ENCODE results near the gene ZNF324B. TPM values are rescaled to one million over a fixed set of nuclear protein-coding genes. Genes with fewer than 3 reads are reported as not detected.

Gene ZNF324B
- polyA plus RNA-seq, 2 of the 4 experiments (the other 2 are of a cell fraction), result 3.8 to 6.8 TPM

DNA sequence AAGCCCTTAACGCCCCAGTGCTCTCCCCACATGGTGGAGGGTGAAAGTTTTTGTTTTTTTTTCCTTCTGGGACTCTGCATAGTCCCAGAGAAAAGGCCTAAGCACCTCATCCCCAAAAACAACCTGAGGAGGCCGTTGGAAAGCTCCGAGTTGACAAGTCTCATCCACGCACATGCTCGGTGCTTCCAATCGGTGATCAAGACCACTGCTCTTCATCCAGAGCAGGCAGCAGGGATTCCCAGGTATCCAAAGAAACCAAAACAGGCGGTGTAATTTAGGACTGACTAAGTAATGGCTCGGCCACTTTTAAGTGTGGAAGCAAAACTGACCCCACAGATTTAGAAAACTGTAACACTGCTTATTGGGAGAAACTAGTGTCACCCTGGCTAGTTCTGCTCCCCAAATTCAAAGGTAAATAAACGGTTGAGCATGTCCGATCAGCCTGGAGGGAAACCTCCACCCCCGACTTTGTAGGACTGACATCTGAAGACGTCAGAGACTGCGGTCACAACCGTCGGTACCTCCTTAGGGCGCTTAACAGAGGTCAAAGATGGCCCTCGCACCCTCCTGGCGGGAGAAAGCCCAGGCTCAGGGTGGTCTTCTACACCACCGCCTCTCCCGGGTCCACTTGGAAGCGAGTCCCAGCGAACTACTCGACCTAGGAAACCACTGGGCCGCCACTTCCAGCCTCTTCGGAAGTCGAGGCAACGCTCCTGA is 23.7 kb downstream of the ZNF324B start:
- ATAC-seq (peak; percentile 16 to 20), DNase-seq (ENCODE audit: low read depth in 1 of 2, low spot score in 1 of 2) (no peak), FAIRE-seq (no peak)
- TF ChIP-seq TP53 (CRISPR knock-in tag; IDR thresholded peaks at IDR 0.05) (peak; percentile 40; the same call in 1 of the 2 replicates), EHMT2 (IDR thresholded peaks at IDR 0.05; ENCODE audit: low read depth) (no peak)
- TF ChIP-seq, protein P1, sequence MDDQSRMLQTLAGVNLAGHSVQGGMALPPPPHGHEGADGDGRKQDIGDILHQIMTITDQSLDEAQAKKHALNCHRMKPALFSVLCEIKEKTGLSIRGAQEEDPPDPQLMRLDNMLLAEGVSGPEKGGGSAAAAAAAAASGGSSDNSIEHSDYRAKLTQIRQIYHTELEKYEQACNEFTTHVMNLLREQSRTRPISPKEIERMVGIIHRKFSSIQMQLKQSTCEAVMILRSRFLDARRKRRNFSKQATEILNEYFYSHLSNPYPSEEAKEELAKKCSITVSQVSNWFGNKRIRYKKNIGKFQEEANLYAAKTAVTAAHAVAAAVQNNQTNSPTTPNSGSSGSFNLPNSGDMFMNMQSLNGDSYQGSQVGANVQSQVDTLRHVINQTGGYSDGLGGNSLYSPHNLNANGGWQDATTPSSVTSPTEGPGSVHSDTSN (IDR thresholded peaks at IDR 0.05), result no peak
- Histone ChIP-seq H3K4me3 (peak overlapping the region; percentile 57), H3K9me3 (no peaks in the 10 kb centered on the region), H3K4me1 (peaks cover 14% of the 10 kb centered on the region; the same call in 2 of the 3 replicates), H3K27ac (peak overlapping the region; percentile 76 to 93), H3K4me2 (peak overlapping the region; percentile 91)
- ChIA-PET POLR2A (interaction anchor here (0.8 to 1.2 kb wide), 3 partner anchors 9 to 45 kb away, joined by 3 to 5 read pairs (median 3); partner anchors contain the start of gene ZBTB45), CTCF (interaction anchor here (0.5 to 5.2 kb wide), 5 partner anchors 15 to 68 kb away, joined by 3 to 39 read pairs (median 3); partner anchors contain the start of gene ZBTB45)
- WGBS (ENCODE audit: missing lambda C conversion rate), result 45% methylated on average over 23 of the region's 27 CpGs

DNA sequence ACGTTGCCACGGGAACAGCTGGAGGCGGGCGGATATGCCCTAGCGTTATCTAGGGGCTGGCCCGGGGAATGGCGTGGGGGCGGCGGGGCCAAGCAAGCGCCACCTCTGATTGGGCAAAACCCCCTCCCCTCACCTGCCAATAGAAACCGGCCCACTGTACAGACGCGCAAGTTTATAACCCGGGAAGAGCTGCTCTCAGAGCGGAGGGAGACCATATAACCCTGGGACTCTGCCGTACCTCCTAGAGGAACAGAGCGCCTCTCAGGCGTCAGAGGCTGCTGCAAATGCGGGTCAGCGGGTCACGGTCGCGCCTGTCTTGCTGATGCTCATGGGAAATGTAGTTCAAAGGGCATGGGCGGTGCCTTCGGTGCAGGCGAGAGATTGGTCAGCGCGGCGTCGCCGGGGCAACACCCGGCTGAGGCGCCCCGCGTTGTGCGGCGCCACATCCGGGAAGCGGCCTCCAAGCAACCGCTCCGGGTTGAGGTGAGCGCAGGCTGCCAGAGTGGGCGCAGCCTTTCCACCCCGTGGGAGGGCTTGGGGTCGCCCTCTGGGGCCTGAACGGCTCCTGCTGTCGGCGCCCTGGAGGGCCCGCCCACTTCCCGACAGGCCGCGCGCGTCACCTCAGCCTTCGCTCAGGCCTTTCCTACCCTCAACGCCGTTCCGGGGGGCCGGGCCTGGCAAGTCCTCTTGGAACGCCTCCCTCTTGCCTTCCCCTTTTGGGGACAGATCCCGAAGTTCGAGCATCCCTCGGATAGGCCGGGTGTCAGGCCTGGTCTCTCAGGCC is 24.5 kb downstream of the ZNF324B start, which contains the start of gene ZNF446:
TSS of gene ZNF446 (plus strand) at position 639 of the 784 bp plus-strand sequence. CDS start 867 bp downstream, outside the sequence.
- ChIA-PET POLR2A (interaction anchor here (0.8 to 1.2 kb wide), 3 partner anchors 10 to 44 kb away, joined by 3 to 5 read pairs (median 3); partner anchors contain the start of gene ZBTB45), CTCF (interaction anchor here (0.5 to 5.2 kb wide), 5 partner anchors 16 to 43 kb away, joined by 3 to 39 read pairs (median 3); partner anchors contain the start of gene ZBTB45)
- 3% methylated on average over 55 of the region's 64 CpGs for WGBS (ENCODE audit: missing lambda C conversion rate)
- Histone ChIP-seq H3K9me3 (no peaks in the 10 kb centered on the region), H3K4me3 (peak within 1 kb of the TSS; percentile 57), H3K27ac (peak within 1 kb of the TSS; percentile 76 to 93), H3K4me1 (peaks cover 14% of the 10 kb centered on the region; the same call in 2 of the 3 replicates), H3K4me2 (peak within 1 kb of the TSS; percentile 91)
- peak; percentile 96 for FAIRE-seq
- peak; percentile 98 to 99 for DNase-seq (ENCODE audit: low read depth in 1 of 2, low spot score in 1 of 2)
- ATAC-seq, result peak; percentile 84 to 93
- TF ChIP-seq NR3C1 (IDR thresholded peaks at IDR 0.05) (no peak), TP53 (CRISPR knock-in tag; IDR thresholded peaks at IDR 0.05) (no peak), HEYL (CRISPR knock-in tag; IDR thresholded peaks at IDR 0.05) (no peak), NPAS2 (CRISPR knock-in tag; IDR thresholded peaks at IDR 0.05; ENCODE audit: borderline replicate concordance) (no peak), JUNB (IDR thresholded peaks at IDR 0.05) (no peak), EP300 (IDR thresholded peaks at IDR 0.05) (no peak), POLR2AphosphoS2 (conservative IDR thresholded peaks at IDR 0.05; ENCODE audit: low read length) (peak; percentile 20; the same call in 1 of the 2 replicates), NFE2L2 (conservative IDR thresholded peaks at IDR 0.05; ENCODE audit: low read length) (no peak), SMC3 (IDR thresholded peaks at IDR 0.05) (0 out of 3 replicates have a peak, but pooled peaks have one; percentile 7), FOSL2 (IDR thresholded peaks at IDR 0.05) (no peak), FOSL2 (CRISPR knock-in tag; IDR thresholded peaks at IDR 0.05) (no peak; the same call in 1 of the 2 replicates), HOXB5 (CRISPR knock-in tag; IDR thresholded peaks at IDR 0.05) (no peak), KDM5A (IDR thresholded peaks at IDR 0.05) (no peak), RNF2 (IDR thresholded peaks at IDR 0.05; ENCODE audit: borderline replicate concordance, low read depth) (no peak), CHD4 (IDR thresholded peaks at IDR 0.05; ENCODE audit: borderline replicate concordance) (no peak), HOXB13 (CRISPR knock-in tag; IDR thresholded peaks at IDR 0.05; ENCODE audit: low read depth) (no peak), EHMT2 (IDR thresholded peaks at IDR 0.05; ENCODE audit: low read depth) (no peak), EHF (CRISPR knock-in tag; IDR thresholded peaks at IDR 0.05) (no peak), FOSB (CRISPR knock-in tag; IDR thresholded peaks at IDR 0.05) (no peak), MAZ (IDR thresholded peaks at IDR 0.05; ENCODE audit: borderline replicate concordance, low read depth, low read length) (no peak), TFCP2L1 (CRISPR knock-in tag; IDR thresholded peaks at IDR 0.05) (no peak), PHF8 (IDR thresholded peaks at IDR 0.05; ENCODE audit: borderline replicate concordance, low read depth) (peak; percentile 69), BHLHE40 (IDR thresholded peaks at IDR 0.05; ENCODE audit: low read depth, low read length) (no peak), JUN (IDR thresholded peaks at IDR 0.05) (peak in 1 of 2 experiments; percentile 88; a peak in 4 of 5 replicates), RCOR1 (IDR thresholded peaks at IDR 0.05; ENCODE audit: low read depth, low read length) (no peak), CEBPB (IDR thresholded peaks at IDR 0.05) (no peak)
- TF ChIP-seq, protein P2, sequence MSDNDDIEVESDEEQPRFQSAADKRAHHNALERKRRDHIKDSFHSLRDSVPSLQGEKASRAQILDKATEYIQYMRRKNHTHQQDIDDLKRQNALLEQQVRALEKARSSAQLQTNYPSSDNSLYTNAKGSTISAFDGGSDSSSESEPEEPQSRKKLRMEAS (IDR thresholded peaks at IDR 0.05), result peak; percentile 78
- TF ChIP-seq, protein P3, sequence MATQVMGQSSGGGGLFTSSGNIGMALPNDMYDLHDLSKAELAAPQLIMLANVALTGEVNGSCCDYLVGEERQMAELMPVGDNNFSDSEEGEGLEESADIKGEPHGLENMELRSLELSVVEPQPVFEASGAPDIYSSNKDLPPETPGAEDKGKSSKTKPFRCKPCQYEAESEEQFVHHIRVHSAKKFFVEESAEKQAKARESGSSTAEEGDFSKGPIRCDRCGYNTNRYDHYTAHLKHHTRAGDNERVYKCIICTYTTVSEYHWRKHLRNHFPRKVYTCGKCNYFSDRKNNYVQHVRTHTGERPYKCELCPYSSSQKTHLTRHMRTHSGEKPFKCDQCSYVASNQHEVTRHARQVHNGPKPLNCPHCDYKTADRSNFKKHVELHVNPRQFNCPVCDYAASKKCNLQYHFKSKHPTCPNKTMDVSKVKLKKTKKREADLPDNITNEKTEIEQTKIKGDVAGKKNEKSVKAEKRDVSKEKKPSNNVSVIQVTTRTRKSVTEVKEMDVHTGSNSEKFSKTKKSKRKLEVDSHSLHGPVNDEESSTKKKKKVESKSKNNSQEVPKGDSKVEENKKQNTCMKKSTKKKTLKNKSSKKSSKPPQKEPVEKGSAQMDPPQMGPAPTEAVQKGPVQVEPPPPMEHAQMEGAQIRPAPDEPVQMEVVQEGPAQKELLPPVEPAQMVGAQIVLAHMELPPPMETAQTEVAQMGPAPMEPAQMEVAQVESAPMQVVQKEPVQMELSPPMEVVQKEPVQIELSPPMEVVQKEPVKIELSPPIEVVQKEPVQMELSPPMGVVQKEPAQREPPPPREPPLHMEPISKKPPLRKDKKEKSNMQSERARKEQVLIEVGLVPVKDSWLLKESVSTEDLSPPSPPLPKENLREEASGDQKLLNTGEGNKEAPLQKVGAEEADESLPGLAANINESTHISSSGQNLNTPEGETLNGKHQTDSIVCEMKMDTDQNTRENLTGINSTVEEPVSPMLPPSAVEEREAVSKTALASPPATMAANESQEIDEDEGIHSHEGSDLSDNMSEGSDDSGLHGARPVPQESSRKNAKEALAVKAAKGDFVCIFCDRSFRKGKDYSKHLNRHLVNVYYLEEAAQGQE (IDR thresholded peaks at IDR 0.05), result no peak
- TF ChIP-seq, protein P4, sequence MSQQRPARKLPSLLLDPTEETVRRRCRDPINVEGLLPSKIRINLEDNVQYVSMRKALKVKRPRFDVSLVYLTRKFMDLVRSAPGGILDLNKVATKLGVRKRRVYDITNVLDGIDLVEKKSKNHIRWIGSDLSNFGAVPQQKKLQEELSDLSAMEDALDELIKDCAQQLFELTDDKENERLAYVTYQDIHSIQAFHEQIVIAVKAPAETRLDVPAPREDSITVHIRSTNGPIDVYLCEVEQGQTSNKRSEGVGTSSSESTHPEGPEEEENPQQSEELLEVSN (IDR thresholded peaks at IDR 0.05; ENCODE audit: borderline replicate concordance, low read depth), result peak; percentile 45; the same call in 1 of the 2 replicates

Data from A549 (cell line).